B cell (primary cell): ENCODE data around the gene CDH16.

Experiments
- EZH2 ChIP-seq: IDR thresholded peaks from 2 replicates; pipeline ENCODE4 v1.6.1; 2012; ENCODE audit warnings: borderline replicate concordance, low read depth, mild to moderate bottlenecking, moderate library complexity, low read length; ENCODE audit not compliant: insufficient read depth, poor library complexity, severe bottlenecking
- TF ChIP-seq, protein P1 (sequence below): fragments of 200-600 bp; IDR thresholded peaks from one replicate; pipeline ENCODE4 v1.8.0; 2022; ENCODE audit warnings: antibody characterized with exemption, mild to moderate bottlenecking

DNA sequence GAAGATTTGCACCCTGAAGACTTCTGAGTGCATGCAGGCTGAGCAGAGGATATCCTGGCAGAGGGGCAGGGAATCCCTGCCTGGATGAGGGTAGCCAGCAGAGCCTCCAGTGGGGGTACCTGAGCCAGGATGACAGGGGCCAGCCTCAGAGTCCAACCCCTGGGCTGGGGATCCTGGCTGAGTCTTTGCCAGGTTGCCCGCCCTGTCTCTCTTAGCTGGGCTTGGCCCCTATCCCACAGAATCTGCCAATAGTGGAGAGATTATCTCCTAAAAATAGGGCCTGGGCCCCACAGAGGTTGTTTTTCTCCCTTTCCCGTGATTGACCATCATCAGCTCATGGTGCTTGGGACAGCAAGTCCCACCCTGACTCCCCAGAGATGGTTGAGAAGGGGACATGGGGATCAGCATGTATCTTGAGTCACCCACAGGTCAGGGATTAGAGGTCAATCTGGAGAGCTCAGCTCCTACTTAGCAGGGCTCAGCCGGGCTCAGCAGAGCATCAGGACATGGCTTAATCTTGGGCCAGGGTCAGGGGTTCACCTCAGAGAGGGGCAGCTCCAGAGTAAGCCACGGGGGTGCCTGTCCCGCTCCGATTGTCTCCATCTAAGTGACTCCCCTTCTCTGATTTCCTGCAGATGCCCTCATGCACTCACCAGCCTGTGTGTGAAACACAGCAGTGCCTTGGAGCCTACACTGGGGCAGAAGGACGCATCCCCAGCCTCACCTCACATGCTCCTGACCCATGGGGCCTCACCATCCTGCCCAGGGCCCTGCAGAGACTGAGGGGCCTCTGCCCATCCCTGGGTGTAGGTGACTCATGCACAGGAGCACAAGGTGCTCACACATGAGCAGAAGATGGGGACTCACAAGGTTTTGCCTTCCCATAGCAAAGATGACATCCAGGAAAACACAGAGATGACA lies 11.5 kb downstream of the CDH16 start:
- TF ChIP-seq, protein P1, sequence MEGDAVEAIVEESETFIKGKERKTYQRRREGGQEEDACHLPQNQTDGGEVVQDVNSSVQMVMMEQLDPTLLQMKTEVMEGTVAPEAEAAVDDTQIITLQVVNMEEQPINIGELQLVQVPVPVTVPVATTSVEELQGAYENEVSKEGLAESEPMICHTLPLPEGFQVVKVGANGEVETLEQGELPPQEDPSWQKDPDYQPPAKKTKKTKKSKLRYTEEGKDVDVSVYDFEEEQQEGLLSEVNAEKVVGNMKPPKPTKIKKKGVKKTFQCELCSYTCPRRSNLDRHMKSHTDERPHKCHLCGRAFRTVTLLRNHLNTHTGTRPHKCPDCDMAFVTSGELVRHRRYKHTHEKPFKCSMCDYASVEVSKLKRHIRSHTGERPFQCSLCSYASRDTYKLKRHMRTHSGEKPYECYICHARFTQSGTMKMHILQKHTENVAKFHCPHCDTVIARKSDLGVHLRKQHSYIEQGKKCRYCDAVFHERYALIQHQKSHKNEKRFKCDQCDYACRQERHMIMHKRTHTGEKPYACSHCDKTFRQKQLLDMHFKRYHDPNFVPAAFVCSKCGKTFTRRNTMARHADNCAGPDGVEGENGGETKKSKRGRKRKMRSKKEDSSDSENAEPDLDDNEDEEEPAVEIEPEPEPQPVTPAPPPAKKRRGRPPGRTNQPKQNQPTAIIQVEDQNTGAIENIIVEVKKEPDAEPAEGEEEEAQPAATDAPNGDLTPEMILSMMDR, result no peak
- TF ChIP-seq EZH2, result no peak
